K562 (cell line): Measurements from ENCODE around the gene PRSS27. TPM values are rescaled to one million over a fixed set of nuclear protein-coding genes. Genes with fewer than 3 reads are reported as not detected.
A peak's percentile ranks its signal among the peaks of the same experiment; 100 is the strongest.

Experiments used
- ATF2 ChIP-seq: sonication (generic); formaldehyde crosslinking; IDR thresholded peaks from 2 replicates; pipeline ENCODE4 v1.8.1; 2022; ENCODE audit warnings: missing genetic modification reagents
- BRD9 ChIP-seq: fragments of 450-650 bp; IDR thresholded peaks from 2 replicates; pipeline ENCODE4 v1.6.1; 2018; ENCODE audit warnings: low read depth; ENCODE audit not compliant: partially characterized antibody
- CTCF ChIP-seq, 3 experiments: IDR thresholded peaks in 2 of 3; conservative IDR thresholded peaks in 1 of 3; 2 replicates each; pipeline ENCODE4 v1.5.1; 2011 to 2012; ENCODE audit warnings: low read length in 3 of 3, mild to moderate bottlenecking in 3 of 3, control low read depth in 2 of 3, improper control_type of control experiment in 1 of 3, inconsistent platforms in 1 of 3, low read depth in 1 of 3, mixed read lengths in 1 of 3, moderate library complexity in 1 of 3; ENCODE audit not compliant: insufficient read depth in 2 of 3
- DNMT1 ChIP-seq: fragments of 450-650 bp; IDR thresholded peaks from 2 replicates; pipeline ENCODE4 v1.6.1; 2016; ENCODE audit warnings: antibody characterized with exemption, mild to moderate bottlenecking
- ID3 ChIP-seq, 2 experiments: fragments of 250-450 bp in 1 of 2; fragments of 450-650 bp in 1 of 2; sonication (Bioruptor Pico) in 1 of 2; IDR thresholded peaks; 2 replicates each; pipeline versions ENCODE4 v1.6.1 to v1.8.0; 2016 to 2021; ENCODE audit warnings: mild to moderate bottlenecking in 2 of 2, moderate library complexity in 2 of 2, missing compliant biosample characterization in 1 of 2, missing genetic modification characterization in 1 of 2
- MXD1 ChIP-seq: fragments of 250-450 bp; sonication (Bioruptor Pico); IDR thresholded peaks from 2 replicates; pipeline ENCODE4 v1.8.0; 2021; ENCODE audit warnings: borderline replicate concordance, mild to moderate bottlenecking, moderate library complexity; ENCODE audit not compliant: poor library complexity, severe bottlenecking
- NCOA2 ChIP-seq, 2 experiments: fragments of 450-650 bp; IDR thresholded peaks; 2 replicates each; pipeline ENCODE4 v1.6.1; 2018; ENCODE audit warnings: mild to moderate bottlenecking in 2 of 2, moderate library complexity in 1 of 2; ENCODE audit not compliant: partially characterized antibody in 2 of 2
- POLR2G ChIP-seq: fragments of 200-400 bp; formaldehyde crosslinking; IDR thresholded peaks from 2 replicates; pipeline ENCODE4 v1.6.1; 2017; ENCODE audit warnings: low read depth, mild to moderate bottlenecking, antibody characterized with exemption, low read length, moderate library complexity
- RFX7 ChIP-seq: fragments of 250-450 bp; sonication (Bioruptor Pico); IDR thresholded peaks from 2 replicates; pipeline ENCODE4 v1.5.1; 2021; ENCODE audit warnings: mild to moderate bottlenecking
- SAFB ChIP-seq: fragments of 200-400 bp; formaldehyde crosslinking; IDR thresholded peaks from 2 replicates; pipeline ENCODE4 v1.6.1; 2017; ENCODE audit warnings: low read depth, low read length, borderline replicate concordance
- SLC30A9 ChIP-seq: fragments of 250-450 bp; sonication (Bioruptor Pico); IDR thresholded peaks from 2 replicates; pipeline ENCODE4 v1.8.0; 2022; ENCODE audit warnings: mild to moderate bottlenecking, moderate library complexity
- TEAD1 ChIP-seq, 2 experiments: fragments of 450-650 bp in 1 of 2; sonication (generic) in 1 of 2; formaldehyde crosslinking; IDR thresholded peaks; 2 replicates each; pipeline versions ENCODE4 v1.4.0 to v1.8.0; 2020 to 2022; ENCODE audit warnings: mild to moderate bottlenecking in 2 of 2, missing genetic modification reagents in 1 of 2
- TFAP4 ChIP-seq: sonication (generic); formaldehyde crosslinking; IDR thresholded peaks from 2 replicates; pipeline ENCODE4 v1.8.0; 2022; ENCODE audit warnings: missing genetic modification reagents, mild to moderate bottlenecking, moderate library complexity, borderline replicate concordance
- USF1 ChIP-seq: sonication (generic); formaldehyde crosslinking; IDR thresholded peaks from 2 replicates; pipeline ENCODE4 v1.9.0; 2022; ENCODE audit warnings: mild to moderate bottlenecking, missing genetic modification reagents
- VEZF1 ChIP-seq: fragments of 200-800 bp; sonication (Bioruptor generic); IDR thresholded peaks from 2 replicates; pipeline ENCODE4 v1.6.1; 2017; ENCODE audit warnings: missing genetic modification characterization, missing compliant biosample characterization
- ZBTB34 ChIP-seq: fragments of 250-450 bp; sonication (Bioruptor Pico); IDR thresholded peaks from 2 replicates; pipeline ENCODE4 v1.8.0; 2021; ENCODE audit warnings: mild to moderate bottlenecking, moderate library complexity
- ZEB2 ChIP-seq: fragments of 450-650 bp; IDR thresholded peaks from 2 replicates; pipeline ENCODE4 v1.6.1; 2016
- ZNF76 ChIP-seq: fragments of 250-450 bp; sonication (Bioruptor Pico); IDR thresholded peaks from 2 replicates; pipeline ENCODE4 v1.4.0; 2020; ENCODE audit warnings: mild to moderate bottlenecking, moderate library complexity, borderline replicate concordance
- polyA plus RNA-seq, 8 experiments: library from polyadenylated mRNA; depleted of rRNA in 4 of 8; stranded (reverse) in 5 of 8; unstranded in 3 of 8; fragments of >200 nt; fragmentation: Nextera tagmentation in 2 of 8; fragmentation: Illumina TruSeq in 1 of 8; extraction: Ambion mirVana in 2 of 8; extraction: Trizol in 1 of 8; gene quantifications; 2 replicates each; pipeline versions ENCODE4 v1.2.1 to v1.2.3, GENCODE V29; 2011 to 2014; ENCODE audit warnings: inconsistent platforms in 1 of 8, missing spikeins in 1 of 8
- total RNA-seq, 7 experiments: library from RNA; depleted of rRNA in 6 of 7; stranded (reverse); fragments of >200 nt in 6 of 7; fragmentation: Illumina TruSeq in 2 of 7; extraction: Trizol in 2 of 7; gene quantifications; 2 replicates each; pipeline versions ENCODE4 v1.2.1 to v1.2.3, GENCODE V29; 2011 to 2021; ENCODE audit warnings: low replicate concordance in 1 of 7

The PRSS27 gene
- total and polyA plus RNA-seq, 9 of the 15 experiments (the other 6 are each of a cell fraction or from before 2014, with no cell fraction given): 0.09 to 0.20 (median 0.17) TPM; not detected in 5

- no peak for TF ChIP-seq ATF2 (CRISPR knock-in tag)
- no peak for TF ChIP-seq MXD1
- TF ChIP-seq CTCF (IDR thresholded peaks at IDR 0.05 in 2 of 3, conservative IDR thresholded peaks at IDR 0.05 in 1 of 3; ENCODE audit: insufficient read depth in 2 of 3, low read depth in 1 of 3, low read length in 3 of 3): no peak
- no peak for TF ChIP-seq ZNF76
- TF ChIP-seq POLR2G: 0 out of 2 replicates have a peak, but pooled peaks have one; percentile 12
- TF ChIP-seq NCOA2 (IDR thresholded peaks at IDR 0.05; ENCODE audit: partially characterized antibody in 2 of 2): no peak
- peak in 1 of 2 experiments; percentile 69; a peak in 1 of 4 replicates for TF ChIP-seq TEAD1 (CRISPR knock-in tag; IDR thresholded peaks at IDR 0.05)
- TF ChIP-seq SAFB: peak; percentile 91
- no peak for TF ChIP-seq SLC30A9
- TF ChIP-seq ZBTB34 (CRISPR knock-in tag): no peak
- TF ChIP-seq ZEB2: no peak
- TF ChIP-seq USF1: no peak
- TF ChIP-seq TFAP4 (CRISPR knock-in tag): peak; percentile 81; the same call in 1 of the 2 replicates
- TF ChIP-seq DNMT1: no peak
- no peak for TF ChIP-seq BRD9
- no peak for TF ChIP-seq ID3 (CRISPR knock-in tag; IDR thresholded peaks at IDR 0.05)
- TF ChIP-seq ID3 (tag; IDR thresholded peaks at IDR 0.05): no peak
- TF ChIP-seq RFX7 (CRISPR knock-in tag): no peak
- peak; percentile 77 for TF ChIP-seq VEZF1 (CRISPR knock-in tag)
These were observed 4.5 kb downstream of the PRSS27 start (continued) for GRCh38 chr16:2715519-2715918.
